NCI-H345 (cell line): ENCODE data around the gene YJEFN3.

Source experiments
- DNase-seq: peaks from one replicate; lab custom pipeline; 2025; lab: John Stamatoyannopoulos, UW

YJEFN3 gene

GRCh38 chr19:19554074-19555023, 25.6 kb downstream of the YJEFN3 start:
- peak; percentile 6 for DNase-seq

- no peak for DNase-seq
Measured at GRCh38 chr19:19558055-19558454, 29.3 kb downstream of the YJEFN3 start.

- DNase-seq = no peak
Measured at GRCh38 chr19:19558636-19559035, 29.9 kb downstream of the YJEFN3 start.

- no peak for DNase-seq
Measured at GRCh38 chr19:19559931-19560330, 31.2 kb downstream of the YJEFN3 start.

GRCh38 chr19:19561946-19562664, 33.4 kb downstream of the YJEFN3 start:
- DNase-seq = no peak

- no peak for DNase-seq
Measured at GRCh38 chr19:19562665-19563347, 34.1 kb downstream of the YJEFN3 start.

GRCh38 chr19:19563348-19563848, 34.7 kb downstream of the YJEFN3 start:
- DNase-seq = no peak

GRCh38 chr19:19566306-19566705, 37.6 kb downstream of the YJEFN3 start:
- DNase-seq = no peak

GRCh38 chr19:19567391-19567790, 38.7 kb downstream of the YJEFN3 start:
- no peak for DNase-seq

- no peak for DNase-seq
Measured at GRCh38 chr19:19568802-19569756, 40.4 kb downstream of the YJEFN3 start.

GRCh38 chr19:19570571-19570970, 41.9 kb downstream of the YJEFN3 start:
- no peak for DNase-seq

- no peak for DNase-seq
Measured at GRCh38 chr19:19571071-19571786, 42.5 kb downstream of the YJEFN3 start.

GRCh38 chr19:19575411-19575810, 46.7 kb downstream of the YJEFN3 start:
- peak; percentile 46 for DNase-seq

- DNase-seq = peak; percentile 4
Measured at GRCh38 chr19:19578252-19578651, 49.5 kb downstream of the YJEFN3 start.

- no peak for DNase-seq
Measured at GRCh38 chr19:19579533-19580361, 51.0 kb downstream of the YJEFN3 start.

GRCh38 chr19:19580418-19580817, 51.7 kb downstream of the YJEFN3 start:
- no peak for DNase-seq

GRCh38 chr19:19581391-19581790, 52.7 kb downstream of the YJEFN3 start:
- DNase-seq = no peak

GRCh38 chr19:19582471-19582870, 53.8 kb downstream of the YJEFN3 start:
- no peak for DNase-seq

- DNase-seq = no peak
Measured at GRCh38 chr19:19584356-19584755, 55.6 kb downstream of the YJEFN3 start.
